Brain pericyte (primary cell): ENCODE data around the gene HOMER1.
"Not testable (repeated sequence)": the region's sequence is repeated elsewhere in the genome, so short reads cannot be mapped to it uniquely, and the experiment has no call there.

Experiments
- DNase-seq: peaks from one replicate; pipeline ENCODE4 v3.0.0-alpha.2; 2012; ENCODE audit warnings: low read depth, low spot score

Gene HOMER1

GRCh38 chr5:79516986-79517385 lies 3.1 kb upstream of the HOMER1 start:
- DNase-seq, result no peak

- not testable (repeated sequence) for DNase-seq
Measured at GRCh38 chr5:79516331-79516730, 2.4 kb upstream of the HOMER1 start.

GRCh38 chr5:79514391-79515105 lies 614 bp upstream of the HOMER1 start:
- peak; percentile 78 for DNase-seq

- no peak for DNase-seq
Measured at GRCh38 chr5:79513308-79513703, 628 bp downstream of the HOMER1 start.

GRCh38 chr5:79512471-79513307 lies 1.2 kb downstream of the HOMER1 start:
- DNase-seq, result no peak

- DNase-seq, result no peak
Measured at GRCh38 chr5:79512049-79512448, 1.9 kb downstream of the HOMER1 start.

GRCh38 chr5:79510638-79511037 lies 3.3 kb downstream of the HOMER1 start:
- no peak for DNase-seq

- no peak for DNase-seq
Measured at GRCh38 chr5:79509244-79509885, 4.6 kb downstream of the HOMER1 start.

GRCh38 chr5:79508794-79509193 lies 5.1 kb downstream of the HOMER1 start:
- no peak for DNase-seq

GRCh38 chr5:79508354-79508753 lies 5.6 kb downstream of the HOMER1 start:
- DNase-seq, result no peak

GRCh38 chr5:79507251-79508205 lies 6.4 kb downstream of the HOMER1 start:
- no peak for DNase-seq

- no peak for DNase-seq
Measured at GRCh38 chr5:79505138-79505537, 8.8 kb downstream of the HOMER1 start.

- DNase-seq, result no peak
Measured at GRCh38 chr5:79503794-79504495, 10.0 kb downstream of the HOMER1 start.

GRCh38 chr5:79499640-79500273 lies 14.2 kb downstream of the HOMER1 start:
- no peak for DNase-seq

GRCh38 chr5:79495311-79495710 lies 18.6 kb downstream of the HOMER1 start:
- DNase-seq, result no peak

- DNase-seq, result no peak
Measured at GRCh38 chr5:79493596-79494345, 20.2 kb downstream of the HOMER1 start.

GRCh38 chr5:79491690-79492317 lies 22.1 kb downstream of the HOMER1 start:
- no peak for DNase-seq

- DNase-seq, result no peak
Measured at GRCh38 chr5:79490323-79490936, 23.5 kb downstream of the HOMER1 start.

GRCh38 chr5:79489773-79490172 lies 24.2 kb downstream of the HOMER1 start:
- no peak for DNase-seq
